Measurements from ENCODE around the gene CALR3. TPM values are rescaled to one million over a fixed set of nuclear protein-coding genes. Genes with fewer than 3 reads are reported as not detected.
A peak's percentile ranks its signal among the peaks of the same experiment; 100 is the strongest.
"Not testable (repeated sequence)": the region's sequence is repeated elsewhere in the genome, so short reads cannot be mapped to it uniquely, and the experiment has no call there.

CALR3 gene
- total RNA-seq, 1 donor from 2014 or later, result not detected

DNA sequence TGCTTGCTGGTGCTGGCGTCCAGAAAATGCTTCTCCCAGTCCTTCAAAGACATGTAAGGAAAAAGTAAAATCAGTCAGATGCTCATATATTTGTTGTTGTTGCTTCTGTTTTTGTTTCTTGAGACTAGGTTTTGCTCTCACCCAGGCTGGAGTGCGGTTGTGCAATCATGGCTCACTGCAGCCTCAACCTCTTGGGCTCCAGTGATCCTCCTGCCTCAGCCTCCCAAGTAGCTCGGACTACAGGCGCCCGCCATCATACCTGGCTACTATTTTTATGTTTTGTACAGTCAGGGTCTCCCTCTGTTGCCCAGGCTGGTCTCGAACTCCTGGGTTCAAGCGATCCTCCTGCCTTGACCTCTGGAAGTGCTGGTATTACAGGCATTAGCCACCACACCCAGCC lies 13.2 kb downstream of the CALR3 start:
- ATAC-seq, result no peak
- Histone ChIP-seq H3K27me3 (no peaks in the 10 kb centered on the region), H3K36me3 (no peaks in the 10 kb centered on the region), H3K4me1 (no peaks in the 10 kb centered on the region), H3K27ac (no peak overlapping the region), H3K9me3 (no peaks in the 10 kb centered on the region), H3K4me3 (no peak overlapping the region)
- no peak for DNase-seq
- TF ChIP-seq, protein P1, sequence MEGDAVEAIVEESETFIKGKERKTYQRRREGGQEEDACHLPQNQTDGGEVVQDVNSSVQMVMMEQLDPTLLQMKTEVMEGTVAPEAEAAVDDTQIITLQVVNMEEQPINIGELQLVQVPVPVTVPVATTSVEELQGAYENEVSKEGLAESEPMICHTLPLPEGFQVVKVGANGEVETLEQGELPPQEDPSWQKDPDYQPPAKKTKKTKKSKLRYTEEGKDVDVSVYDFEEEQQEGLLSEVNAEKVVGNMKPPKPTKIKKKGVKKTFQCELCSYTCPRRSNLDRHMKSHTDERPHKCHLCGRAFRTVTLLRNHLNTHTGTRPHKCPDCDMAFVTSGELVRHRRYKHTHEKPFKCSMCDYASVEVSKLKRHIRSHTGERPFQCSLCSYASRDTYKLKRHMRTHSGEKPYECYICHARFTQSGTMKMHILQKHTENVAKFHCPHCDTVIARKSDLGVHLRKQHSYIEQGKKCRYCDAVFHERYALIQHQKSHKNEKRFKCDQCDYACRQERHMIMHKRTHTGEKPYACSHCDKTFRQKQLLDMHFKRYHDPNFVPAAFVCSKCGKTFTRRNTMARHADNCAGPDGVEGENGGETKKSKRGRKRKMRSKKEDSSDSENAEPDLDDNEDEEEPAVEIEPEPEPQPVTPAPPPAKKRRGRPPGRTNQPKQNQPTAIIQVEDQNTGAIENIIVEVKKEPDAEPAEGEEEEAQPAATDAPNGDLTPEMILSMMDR (IDR thresholded peaks at IDR 0.05), result no peak
- intact Hi-C loops (cut with DNase I), result no loop called here

DNA sequence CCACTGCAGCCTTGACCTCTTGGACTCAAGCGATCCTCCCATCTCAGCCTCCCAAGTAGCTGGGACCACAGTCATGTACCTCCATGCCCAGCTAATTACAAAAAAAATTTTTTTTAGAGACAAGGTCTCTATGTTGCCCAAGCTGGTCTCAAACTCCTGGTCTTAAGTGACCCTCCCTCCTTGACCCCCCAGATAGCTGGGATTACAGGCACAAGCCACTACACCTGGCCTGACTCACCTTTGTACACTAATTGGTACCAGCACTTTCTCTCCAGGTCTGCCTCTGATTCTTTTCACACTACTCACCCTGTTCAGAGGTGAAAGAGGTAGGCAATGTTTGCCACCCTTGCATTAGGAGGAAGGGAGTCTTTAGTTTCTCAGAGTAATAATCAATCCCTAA lies 18.7 kb downstream of the CALR3 start:
- DNase-seq, result no peak
- no peaks in the 10 kb centered on the region for H3K27me3 ChIP-seq
- H3K9me3 ChIP-seq, result no peaks in the 10 kb centered on the region
- H3K4me1 ChIP-seq, result no peaks in the 10 kb centered on the region
- TF ChIP-seq, protein P1 (IDR thresholded peaks at IDR 0.05), result no peak
- no peaks in the 10 kb centered on the region for H3K36me3 ChIP-seq
- H3K4me3 ChIP-seq, result no peak overlapping the region
- intact Hi-C loops (cut with DNase I), result no loop called here
- ATAC-seq, result no peak
- H3K27ac ChIP-seq, result no peak overlapping the region

DNA sequence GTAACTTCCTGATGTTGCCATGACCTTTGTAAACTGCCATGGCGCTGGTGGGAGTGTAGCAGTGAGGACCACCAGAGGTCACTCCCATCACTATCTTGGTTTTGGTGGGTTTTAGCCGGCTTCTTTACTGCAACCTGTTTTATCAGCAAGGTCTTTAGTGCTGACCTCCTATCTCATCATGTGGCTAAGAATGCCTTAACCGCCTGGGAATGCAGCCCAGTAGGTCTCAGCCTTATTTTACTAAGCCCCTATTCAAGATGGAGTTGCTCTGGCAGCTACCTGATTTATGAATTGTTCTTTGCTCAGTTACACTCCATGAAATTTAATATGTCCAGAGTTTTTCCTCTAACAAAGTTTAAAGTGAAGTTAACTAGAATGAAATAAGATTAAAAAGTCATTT lies 19.6 kb downstream of the CALR3 start:
- Histone ChIP-seq H3K9me3 (no peaks in the 10 kb centered on the region), H3K36me3 (no peaks in the 10 kb centered on the region), H3K4me1 (no peaks in the 10 kb centered on the region), H3K27me3 (no peaks in the 10 kb centered on the region), H3K27ac (no peak overlapping the region), H3K4me3 (no peak overlapping the region)
- intact Hi-C loops (cut with DNase I), result no loop called here
- no peak for DNase-seq
- TF ChIP-seq, protein P1 (IDR thresholded peaks at IDR 0.05), result no peak
- ATAC-seq, result no peak

DNA sequence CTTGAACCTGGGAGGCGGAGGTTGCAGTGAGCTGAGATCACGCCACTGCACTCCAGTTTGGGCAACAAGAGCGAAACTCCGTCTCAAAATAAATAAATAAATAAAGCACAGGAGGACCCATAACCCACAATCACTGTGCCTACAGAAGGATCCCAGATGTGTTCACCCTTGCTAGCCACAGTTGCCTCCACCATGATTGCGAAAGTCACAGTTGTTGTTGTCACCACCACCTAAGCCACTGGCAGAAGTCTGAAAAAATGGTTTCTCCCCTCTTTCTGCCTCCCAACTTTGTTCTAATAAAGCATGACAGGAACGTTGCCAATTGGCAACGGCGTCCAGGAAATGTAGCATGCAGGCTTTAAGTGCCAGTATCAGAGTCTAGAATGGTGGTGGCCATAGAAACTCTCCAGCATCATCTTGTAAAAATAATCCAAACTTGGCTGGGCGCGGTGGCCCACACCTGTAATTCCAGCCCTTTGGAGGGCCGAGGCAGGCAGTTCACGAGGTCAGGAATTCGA lies 22.0 kb downstream of the CALR3 start:
- TF ChIP-seq, protein P1 (IDR thresholded peaks at IDR 0.05), result no peak

DNA sequence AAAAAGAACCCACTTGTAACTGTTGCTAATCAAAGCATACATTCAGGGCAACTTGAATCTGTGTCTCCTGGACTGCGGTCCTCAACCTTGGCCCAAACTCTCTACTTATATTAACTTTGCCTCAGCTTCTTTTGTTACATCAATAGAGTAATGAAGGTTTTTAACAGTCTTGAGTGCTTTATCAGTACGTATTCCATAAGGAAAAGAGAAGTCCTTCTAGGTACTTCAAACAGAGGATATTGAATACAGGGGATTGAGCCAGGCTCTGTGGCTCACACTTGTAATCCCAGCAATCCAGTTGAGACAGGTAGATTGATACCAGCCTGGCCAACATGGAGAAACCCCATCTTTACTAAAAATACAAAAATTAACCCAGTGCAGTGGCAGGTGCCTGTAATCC lies 23.0 kb downstream of the CALR3 start:
- H3K4me1 ChIP-seq, result peaks cover 24% of the 10 kb centered on the region
- intact Hi-C loops (cut with DNase I), result no loop called here
- TF ChIP-seq, protein P1 (IDR thresholded peaks at IDR 0.05), result no peak
- no peak overlapping the region for H3K4me3 ChIP-seq
- no peak for DNase-seq
- no peak for ATAC-seq
- H3K27ac ChIP-seq, result no peak overlapping the region
- no peaks in the 10 kb centered on the region for H3K27me3 ChIP-seq
- no peaks in the 10 kb centered on the region for H3K9me3 ChIP-seq
- no peaks in the 10 kb centered on the region for H3K36me3 ChIP-seq

More for the DNA sequence above, 22.0 kb downstream of the CALR3 start:
- Histone ChIP-seq H3K36me3 (no peaks in the 10 kb centered on the region), H3K27ac (no peak overlapping the region), H3K4me3 (no peak overlapping the region), H3K9me3 (no peaks in the 10 kb centered on the region), H3K4me1 (peaks cover 22% of the 10 kb centered on the region), H3K27me3 (no peaks in the 10 kb centered on the region)
- intact Hi-C loops (cut with DNase I), result no loop called here
- DNase-seq, result no peak
- no peak for ATAC-seq

DNA sequence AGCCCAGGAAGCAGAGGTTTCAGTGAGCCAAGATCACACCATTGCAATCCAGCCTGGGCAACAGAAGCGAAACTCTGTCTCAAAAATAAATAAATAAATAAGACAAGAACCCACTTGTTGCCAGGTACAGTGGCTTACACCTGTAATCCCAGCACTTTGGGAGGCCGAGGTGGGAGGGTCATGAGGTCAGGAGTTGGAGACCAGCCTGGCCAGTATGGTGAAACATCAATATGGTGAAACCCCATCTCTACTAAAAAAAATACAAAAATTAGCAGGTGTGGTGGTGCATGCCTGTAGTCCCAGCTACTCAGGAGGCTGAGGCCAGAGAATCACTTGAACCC lies 23.4 kb downstream of the CALR3 start:
- H3K9me3 ChIP-seq; intact Hi-C loops (cut with DNase I); ATAC-seq; H3K36me3 ChIP-seq; H3K27me3 ChIP-seq; DNase-seq: not testable (repeated sequence)
- peaks cover 24% of the 10 kb centered on the region for H3K4me1 ChIP-seq
- peak overlapping the region; percentile 83 for H3K27ac ChIP-seq
- H3K4me3 ChIP-seq, result peak overlapping the region; percentile 83

All from upper lobe of right lung (tissue), 1 donor.